ENCODE measurements around the gene ZNF304.
"Not testable (repeated sequence)": the region's sequence is repeated elsewhere in the genome, so short reads cannot be mapped to it uniquely, and the experiment has no call there.

The ZNF304 gene

GRCh38 chr19:57362997-57363687 is 12.1 kb downstream of the ZNF304 start, which contains the start of the genes TRAPPC2B and ZNF547:
TSS of gene TRAPPC2B (plus strand) at chr19:57363551. CDS start at chr19:57364834, 1,283 bp downstream.
TSS of gene ZNF547 (plus strand) at chr19:57363551. CDS start at chr19:57368556, 5,005 bp downstream.
- peak; percentile 98 for DNase-seq

GRCh38 chr19:57363688-57364181 is 12.7 kb downstream of the ZNF304 start:
- DNase-seq = no peak

- DNase-seq = no peak
Observed at GRCh38 chr19:57366776-57367175, 15.7 kb downstream of the ZNF304 start.

GRCh38 chr19:57374179-57374578 is 23.1 kb downstream of the ZNF304 start:
- no peak for DNase-seq

- not testable (repeated sequence) for DNase-seq
Observed at GRCh38 chr19:57374647-57375046, 23.6 kb downstream of the ZNF304 start.

- DNase-seq = no peak
Observed at GRCh38 chr19:57376151-57376550, 25.1 kb downstream of the ZNF304 start.

GRCh38 chr19:57377498-57378146 is 26.6 kb downstream of the ZNF304 start:
- DNase-seq = no peak

GRCh38 chr19:57380923-57381322 is 29.9 kb downstream of the ZNF304 start:
- no peak for DNase-seq

GRCh38 chr19:57382806-57383488 is 31.9 kb downstream of the ZNF304 start:
- DNase-seq = no peak

- no peak for DNase-seq
Observed at GRCh38 chr19:57389194-57389729, 38.2 kb downstream of the ZNF304 start.

GRCh38 chr19:57389730-57390598 is 38.9 kb downstream of the ZNF304 start, which contains the start of gene ZNF548:
TSS of gene ZNF548 (plus strand) at chr19:57389854. CDS start at chr19:57390100, 246 bp downstream.
- peak; percentile 95 to 96 for DNase-seq

GRCh38 chr19:57395710-57396109 is 44.6 kb downstream of the ZNF304 start:
- DNase-seq = no peak

GRCh38 chr19:57398868-57399267 is 47.8 kb downstream of the ZNF304 start:
- no peak for DNase-seq

GRCh38 chr19:57403737-57404563 is 52.9 kb downstream of the ZNF304 start:
- DNase-seq = no peak

- peak; percentile 70 to 76 for DNase-seq
Observed at GRCh38 chr19:57406516-57407123, 55.5 kb downstream of the ZNF304 start.
